GM18951 (cell line): ENCODE results near the gene CLC.
"Not testable (repeated sequence)": the region's sequence is repeated elsewhere in the genome, so short reads cannot be mapped to it uniquely, and the experiment has no call there.

ENCODE experiments used
- POLR2A ChIP-seq: IDR thresholded peaks from 4 replicates; pipeline ENCODE4 v1.6.1; 2011; ENCODE audit warnings: mild to moderate bottlenecking; ENCODE audit not compliant: insufficient read length, insufficient read depth; ENCODE audit errors: extremely low read depth
- in situ Hi-C: fragments of 300-500 bp; cut with MboI; formaldehyde crosslinking; loops from one replicate; pipeline ENCODE4 v1.12.0; 2022; ENCODE audit warnings: low sequenced_read_pairs, mixed read lengths, inconsistent platforms; ENCODE audit not compliant: unreplicated experiment

Gene CLC

GRCh38 chr19:39737891-39738290, at the start of gene CLC:
TSS of gene CLC (minus strand) at chr19:39738029. CDS start at chr19:39737952, 77 bp downstream.
- no peak for TF ChIP-seq POLR2A
- in situ Hi-C loops, result no loop called here

DNA sequence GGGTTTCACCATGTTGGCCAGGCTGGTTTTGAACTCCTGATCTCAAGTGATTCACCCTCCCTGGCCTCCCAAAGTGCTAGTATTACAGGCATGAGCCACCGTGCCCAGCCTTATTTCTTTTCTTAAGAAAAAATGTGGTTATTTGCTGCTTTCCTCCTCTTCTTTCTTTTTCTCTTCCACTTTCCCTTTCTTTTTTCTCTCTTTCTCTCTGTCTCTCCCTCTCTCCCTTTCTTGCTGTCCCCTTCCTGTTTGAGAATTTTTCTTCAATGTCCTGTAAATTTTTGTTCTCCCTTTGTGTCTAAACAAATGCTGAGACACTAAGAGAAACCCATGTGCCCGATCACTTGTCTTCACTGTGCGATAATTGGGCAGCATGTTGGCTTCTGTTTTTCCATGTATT, 43.1 kb upstream of the CLC start:
- in situ Hi-C loops, result no loop called here
- TF ChIP-seq POLR2A, result no peak

DNA sequence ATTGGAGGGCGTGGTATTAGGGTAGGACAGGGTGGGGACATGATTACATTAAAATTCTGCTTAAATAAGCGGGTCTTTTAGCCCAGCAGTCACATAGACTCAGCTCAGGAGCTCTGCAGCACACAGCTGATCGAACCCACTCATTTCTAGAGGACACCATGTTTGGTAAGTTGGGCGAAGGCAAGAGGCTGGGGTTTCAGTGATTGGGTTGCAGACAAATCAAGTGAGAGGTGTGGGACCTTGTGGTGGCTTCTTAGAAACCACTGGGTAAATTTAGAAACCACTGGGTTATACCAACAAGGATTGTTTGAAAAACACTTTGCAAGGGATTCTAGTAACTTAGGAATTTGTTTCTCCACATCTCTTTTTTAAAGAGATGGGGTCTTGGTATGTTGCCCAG, 40.9 kb upstream of the CLC start, which contains the start of gene LEUTX:
Gene LEUTX, plus strand, starts transcription at position 92 of the 400 bp plus-strand sequence. Its CDS starts 67 bp downstream, at position 159.
- no peak for TF ChIP-seq POLR2A

GRCh38 chr19:39768786-39769185, 31.0 kb upstream of the CLC start:
- TF ChIP-seq POLR2A, result no peak
- in situ Hi-C loops, result no loop called here

More for the DNA sequence above, 40.9 kb upstream of the CLC start, which contains the start of gene LEUTX:
- in situ Hi-C loops, result no loop called here

GRCh38 chr19:39768334-39768733, 30.5 kb upstream of the CLC start:
- no peak for TF ChIP-seq POLR2A
- in situ Hi-C loops, result no loop called here

- TF ChIP-seq POLR2A, result no peak
- in situ Hi-C loops, result no loop called here
Measured at GRCh38 chr19:39765091-39766076, 27.6 kb upstream of the CLC start.

GRCh38 chr19:39761851-39762250, 24.0 kb upstream of the CLC start:
- in situ Hi-C loops, result not testable (repeated sequence)

- in situ Hi-C loops, result no loop called here
- TF ChIP-seq POLR2A, result no peak
Measured at GRCh38 chr19:39759457-39760184, 21.8 kb upstream of the CLC start.

GRCh38 chr19:39754971-39755370, 17.1 kb upstream of the CLC start:
- in situ Hi-C loops, result no loop called here
- TF ChIP-seq POLR2A, result no peak

DNA sequence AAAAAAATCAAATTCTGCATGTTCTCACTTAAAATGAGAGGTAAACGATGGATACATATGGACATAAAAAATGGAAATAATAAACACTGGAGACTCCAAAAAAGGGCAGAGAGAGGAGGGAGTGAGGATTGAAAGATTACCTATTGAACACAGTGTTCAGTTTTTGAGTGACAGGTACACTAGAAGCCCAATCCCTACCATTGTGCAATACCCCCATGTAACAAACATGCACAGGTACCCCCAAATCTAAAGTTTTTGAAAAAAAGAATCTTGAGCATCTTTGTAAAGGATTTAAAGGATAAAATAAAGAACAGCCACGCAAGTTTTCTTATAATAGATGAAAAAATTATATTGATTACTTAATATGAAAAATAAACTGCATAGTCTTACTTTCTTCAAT, 16.7 kb upstream of the CLC start:
- in situ Hi-C loops, result no loop called here
- TF ChIP-seq POLR2A, result no peak

- in situ Hi-C loops, result no loop called here
- no peak for TF ChIP-seq POLR2A
Measured at GRCh38 chr19:39752795-39753194, 15.0 kb upstream of the CLC start.

- in situ Hi-C loops, result no loop called here
- TF ChIP-seq POLR2A, result no peak
Measured at GRCh38 chr19:39752390-39752789, 14.6 kb upstream of the CLC start.

- in situ Hi-C loops, result no loop called here
- TF ChIP-seq POLR2A, result no peak
Measured at GRCh38 chr19:39749981-39750380, 12.2 kb upstream of the CLC start.

DNA sequence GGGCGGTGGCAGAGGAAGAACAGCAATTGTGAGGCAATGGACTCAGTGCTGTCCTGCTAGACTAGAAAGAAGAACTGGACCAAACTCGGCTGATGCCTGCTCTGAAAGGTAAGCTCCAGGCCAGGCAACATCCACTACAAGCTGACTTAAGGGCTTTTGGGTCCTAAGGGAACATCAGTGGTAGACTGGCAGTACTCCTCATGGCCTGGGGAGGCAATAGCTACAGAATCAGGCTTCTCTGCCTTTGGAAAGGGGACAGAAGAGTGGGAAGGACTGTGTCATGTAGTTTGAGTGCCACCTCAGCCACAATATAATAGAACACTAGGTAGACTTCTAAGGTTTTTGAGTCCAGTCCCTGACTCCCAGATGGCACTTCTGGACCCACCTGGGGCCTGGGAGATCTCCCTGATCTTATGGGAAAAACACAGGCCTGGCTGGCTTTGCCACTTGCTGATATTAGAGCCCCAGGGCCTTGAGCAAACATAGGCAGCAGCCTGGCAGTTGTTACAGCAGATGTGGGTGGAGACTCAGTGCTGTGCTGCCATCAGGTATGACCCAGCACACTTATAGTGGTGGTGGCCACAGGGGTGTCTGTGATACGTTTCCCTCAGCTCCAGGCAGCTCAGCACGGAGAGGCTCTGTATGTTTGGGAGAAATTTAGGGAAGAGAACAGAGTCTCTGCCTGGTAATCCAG, 9.2 kb upstream of the CLC start:
- TF ChIP-seq POLR2A, result no peak
- in situ Hi-C loops, result no loop called here
